Measurements from ENCODE around the gene PLPPR1.

Gene PLPPR1

GRCh38 chr9:101050650-101051049, 22.1 kb downstream of the PLPPR1 start:
- DNase-seq: no peak

- DNase-seq: no peak
Observed at GRCh38 chr9:101054657-101055056, 26.1 kb downstream of the PLPPR1 start.

GRCh38 chr9:101055516-101055915, 27.0 kb downstream of the PLPPR1 start:
- no peak for DNase-seq

- no peak for DNase-seq
Observed at GRCh38 chr9:101062686-101063085, 34.2 kb downstream of the PLPPR1 start.

- no peak for DNase-seq
Observed at GRCh38 chr9:101063192-101063591, 34.7 kb downstream of the PLPPR1 start.

- no peak for DNase-seq
Observed at GRCh38 chr9:101064206-101064605, 35.7 kb downstream of the PLPPR1 start.

- no peak for DNase-seq
Observed at GRCh38 chr9:101065930-101066329, 37.4 kb downstream of the PLPPR1 start.

GRCh38 chr9:101068696-101069095, 40.2 kb downstream of the PLPPR1 start:
- DNase-seq: no peak

GRCh38 chr9:101072259-101072658, 43.7 kb downstream of the PLPPR1 start:
- DNase-seq: no peak

GRCh38 chr9:101073122-101073521, 44.6 kb downstream of the PLPPR1 start:
- DNase-seq: no peak

GRCh38 chr9:101081641-101082040, 53.1 kb downstream of the PLPPR1 start:
- DNase-seq: no peak

- no peak for DNase-seq
Observed at GRCh38 chr9:101083448-101084202, 55.1 kb downstream of the PLPPR1 start.

- no peak for DNase-seq
Observed at GRCh38 chr9:101087426-101087825, 58.9 kb downstream of the PLPPR1 start.

GRCh38 chr9:101092922-101093321, 64.4 kb downstream of the PLPPR1 start:
- DNase-seq: no peak

GRCh38 chr9:101093620-101094019, 65.1 kb downstream of the PLPPR1 start:
- no peak for DNase-seq

- DNase-seq: no peak
Observed at GRCh38 chr9:101094686-101095085, 66.2 kb downstream of the PLPPR1 start.

- no peak for DNase-seq
Observed at GRCh38 chr9:101097210-101097609, 68.7 kb downstream of the PLPPR1 start.

GRCh38 chr9:101098392-101098791, 69.9 kb downstream of the PLPPR1 start:
- DNase-seq: no peak

GRCh38 chr9:101114317-101114716, 85.8 kb downstream of the PLPPR1 start:
- DNase-seq: no peak

- DNase-seq: no peak
Observed at GRCh38 chr9:101115102-101115501, 86.6 kb downstream of the PLPPR1 start.

GRCh38 chr9:101117161-101117560, 88.6 kb downstream of the PLPPR1 start:
- DNase-seq: no peak

GRCh38 chr9:101119206-101119819, 90.8 kb downstream of the PLPPR1 start:
- no peak for DNase-seq

- no peak for DNase-seq
Observed at GRCh38 chr9:101121836-101122399, 93.4 kb downstream of the PLPPR1 start.

GRCh38 chr9:101126556-101126955, 98.0 kb downstream of the PLPPR1 start:
- DNase-seq: no peak
